Muscle of leg (tissue), 11 donors: ENCODE results near the gene HES7. TPM values are rescaled to one million over a fixed set of nuclear protein-coding genes. Genes with fewer than 3 reads are reported as not detected.

Source experiments
- DNase-seq: peaks from one replicate; pipeline ENCODE4 v3.0.0; 2013
- H3K27ac ChIP-seq: one replicate; pipeline ENCODE4 v1.5.1; 2013; ENCODE audit warnings: mild to moderate bottlenecking, low read length, control low read depth
- H3K27me3 ChIP-seq: one replicate; pipeline ENCODE4 v1.6.1; 2013; ENCODE audit warnings: low read length; ENCODE audit not compliant: control insufficient read depth, insufficient read depth
- H3K36me3 ChIP-seq: one replicate; pipeline ENCODE4 v1.6.1; 2013; ENCODE audit warnings: low read length; ENCODE audit not compliant: control insufficient read depth, insufficient read depth
- H3K4me1 ChIP-seq: one replicate; pipeline ENCODE4 v1.6.1; 2013; ENCODE audit warnings: low read length; ENCODE audit not compliant: control insufficient read depth, insufficient read depth
- H3K4me3 ChIP-seq: one replicate; pipeline ENCODE4 v1.5.1; 2013; ENCODE audit warnings: low read length, control low read depth
- H3K9me3 ChIP-seq: replicated peaks from 2 replicates; pipeline ENCODE4 v1.6.1; 2013; ENCODE audit warnings: low read depth, low read length; ENCODE audit not compliant: control insufficient read depth
- WGBS: methylation state at CpG from one replicate; pipeline ENCODE4 v1.1.5; 2013; ENCODE audit warnings: missing lambda C conversion rate; ENCODE audit not compliant: insufficient coverage; 5-methylcytosine and 5-hydroxymethylcytosine counted together
- polyA plus RNA-seq, 8 donors: library from polyadenylated mRNA; unstranded; fragments of 120-200 nt; gene quantifications; one replicate each; pipeline versions ENCODE4 v1.2.1 to v1.2.3, GENCODE V29; 2013; ENCODE audit warnings: inconsistent platforms in 1 of 8, low replicate concordance in 1 of 8; ENCODE audit not compliant: insufficient read length in 8 of 8, insufficient read depth in 1 of 8
- total RNA-seq: library from RNA; stranded (reverse); fragments of 120-200 nt; gene quantifications from one replicate; pipeline ENCODE4 v1.2.4, GENCODE V29; 2013

HES7 gene
- total and polyA plus RNA-seq, 9 donors, result 0.08 to 0.28 (median 0.15) TPM; not detected in 2

DNA sequence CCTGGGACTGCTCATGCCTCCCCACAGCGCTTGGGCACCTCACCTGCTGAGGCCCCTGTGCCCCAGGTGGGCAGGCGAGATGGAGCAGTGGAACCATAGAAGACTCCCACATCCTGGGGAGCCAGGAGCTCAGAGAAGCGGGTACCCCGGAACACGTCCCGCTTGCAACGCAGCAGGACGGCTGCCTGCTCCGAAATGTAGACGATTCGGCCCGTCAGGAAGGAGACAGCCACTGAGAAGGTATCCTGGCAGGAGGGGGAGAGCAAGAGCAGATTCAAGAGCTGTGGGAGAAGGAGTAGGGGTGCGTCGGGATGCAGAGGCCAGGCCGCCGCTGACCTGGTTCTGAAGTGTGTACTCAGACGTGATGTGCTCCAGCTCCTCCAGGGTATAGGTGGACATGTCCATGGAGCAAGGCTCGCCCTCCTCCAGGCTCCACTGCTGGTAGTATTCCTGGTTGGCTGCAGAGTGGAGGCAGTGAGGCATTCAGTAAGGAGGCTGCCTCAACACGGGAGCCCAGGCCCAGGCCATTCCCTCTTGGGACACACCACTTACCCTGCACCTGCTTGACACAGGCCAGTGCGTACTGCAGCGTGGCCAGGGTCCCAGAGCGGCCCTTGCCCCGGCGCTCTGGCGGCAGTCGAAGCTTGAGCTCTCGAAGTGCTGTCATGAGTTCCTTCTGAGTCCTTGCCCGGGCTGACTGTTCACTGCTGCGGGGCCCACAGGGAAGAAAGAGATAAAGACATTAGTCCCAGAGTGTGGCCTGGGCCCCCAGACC is 25.7 kb upstream of the HES7 start:
- H3K36me3 ChIP-seq, result peaks cover 58% of the 10 kb centered on the region
- H3K27me3 ChIP-seq, result no peaks in the 10 kb centered on the region
- peaks cover 45% of the 10 kb centered on the region for H3K4me1 ChIP-seq
- peak overlapping the region; percentile 98 for H3K27ac ChIP-seq
- 94% methylated on average over 28 of the region's 29 CpGs for WGBS
- H3K4me3 ChIP-seq, result no peak overlapping the region
- DNase-seq, result peak; percentile 30
- no peaks in the 10 kb centered on the region for H3K9me3 ChIP-seq

DNA sequence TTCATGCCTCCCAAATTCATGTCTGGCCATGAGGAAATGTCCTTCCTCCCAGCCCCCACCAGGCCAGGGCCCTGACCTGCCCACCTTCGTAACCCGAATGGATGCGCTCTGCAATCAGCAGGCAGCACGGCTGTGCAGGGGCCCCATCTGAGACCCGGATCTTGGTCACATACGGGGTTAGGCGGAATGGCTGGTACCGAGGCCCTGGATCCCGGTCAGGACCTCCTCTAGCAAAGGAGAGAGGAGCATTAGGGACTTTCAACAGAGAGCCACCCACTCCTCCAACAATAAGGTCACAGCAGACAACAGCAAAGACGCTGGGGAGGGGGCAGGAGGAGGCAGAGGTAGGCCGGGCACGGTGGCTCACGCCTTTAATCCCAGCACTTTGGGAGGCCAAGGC is 24.7 kb upstream of the HES7 start:
- no peak overlapping the region for H3K27ac ChIP-seq
- peaks cover 37% of the 10 kb centered on the region for H3K4me1 ChIP-seq
- H3K27me3 ChIP-seq, result no peaks in the 10 kb centered on the region
- no peak for DNase-seq
- no peak overlapping the region for H3K4me3 ChIP-seq
- no peaks in the 10 kb centered on the region for H3K9me3 ChIP-seq
- peaks cover 68% of the 10 kb centered on the region for H3K36me3 ChIP-seq
- WGBS, result 100% methylated on average over 3 of the region's 13 CpGs

DNA sequence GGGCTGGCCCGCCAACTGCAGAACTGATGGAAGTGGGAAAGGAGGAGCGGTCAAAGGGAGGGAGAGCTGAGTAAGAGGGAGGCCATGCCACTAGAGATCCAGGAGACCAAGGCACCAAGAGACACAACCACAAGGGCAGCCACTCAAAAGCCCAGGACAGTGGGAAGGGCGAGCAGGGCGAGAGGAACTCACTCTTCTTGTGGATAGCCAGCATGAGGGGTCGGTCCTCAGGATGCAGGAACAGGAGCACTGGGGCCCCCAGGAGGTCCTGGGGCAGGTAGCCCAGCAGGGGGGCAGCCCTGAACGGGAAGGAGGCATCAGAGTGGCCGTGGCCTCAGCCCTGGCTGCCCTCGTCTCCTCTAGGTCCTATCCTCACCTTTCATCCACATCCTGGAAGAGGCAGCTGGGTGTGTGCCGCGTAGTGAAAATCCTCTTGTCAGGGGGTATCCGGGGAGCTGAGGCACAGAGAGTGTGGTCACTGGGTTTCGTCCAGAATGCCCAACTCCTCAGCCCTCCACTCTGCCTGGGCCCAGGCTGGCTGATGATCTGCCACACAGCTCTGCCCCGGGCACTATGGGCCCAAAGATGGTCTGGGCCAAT is 24.0 kb upstream of the HES7 start:
- H3K27me3 ChIP-seq, result no peaks in the 10 kb centered on the region

DNA sequence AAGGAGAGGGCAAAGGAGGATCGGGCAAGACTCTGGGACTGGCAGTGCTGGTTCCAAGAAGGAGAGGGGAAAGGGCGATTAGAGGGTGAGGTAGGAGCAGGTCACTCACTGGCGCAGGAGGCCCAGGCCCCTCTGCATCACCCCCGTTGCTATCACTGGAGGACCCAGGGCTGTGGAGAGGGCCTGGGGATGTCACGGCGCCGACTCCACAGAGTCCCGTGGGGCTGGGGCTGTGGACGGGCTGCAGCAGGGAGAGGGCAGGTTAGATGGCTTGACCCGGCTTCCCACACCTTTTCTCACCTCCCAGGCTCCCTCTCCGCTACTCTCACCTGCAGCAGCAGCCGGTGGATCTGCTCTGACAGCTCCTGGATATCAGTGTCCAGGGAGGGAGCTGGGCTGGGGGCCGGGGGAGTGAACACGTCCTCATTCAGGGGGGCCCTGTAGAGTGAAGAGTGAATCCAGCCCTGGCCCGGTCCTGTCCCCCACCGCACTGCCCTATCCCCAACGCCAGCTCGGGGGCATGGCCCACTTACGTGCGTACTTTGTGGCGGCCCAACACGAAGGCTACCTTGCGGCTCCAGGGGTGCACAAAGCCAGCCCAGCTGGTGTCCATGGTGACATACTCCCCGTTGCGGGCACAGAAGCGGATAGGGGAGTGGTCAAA is 23.4 kb upstream of the HES7 start:
- no peak for DNase-seq
- Histone ChIP-seq H3K27me3 (no peaks in the 10 kb centered on the region), H3K36me3 (peaks cover 81% of the 10 kb centered on the region), H3K9me3 (no peaks in the 10 kb centered on the region), H3K27ac (no peak overlapping the region), H3K4me1 (peaks cover 24% of the 10 kb centered on the region), H3K4me3 (no peak overlapping the region)
- 89% methylated on average over 18 of the region's 26 CpGs for WGBS

More for the DNA sequence above, 24.0 kb upstream of the HES7 start:
- no peaks in the 10 kb centered on the region for H3K9me3 ChIP-seq
- WGBS, result 87% methylated on average over 11 of the region's 13 CpGs
- DNase-seq, result no peak
- H3K27ac ChIP-seq, result no peak overlapping the region
- H3K4me1 ChIP-seq, result peaks cover 30% of the 10 kb centered on the region
- no peak overlapping the region for H3K4me3 ChIP-seq
- H3K36me3 ChIP-seq, result peaks cover 75% of the 10 kb centered on the region

DNA sequence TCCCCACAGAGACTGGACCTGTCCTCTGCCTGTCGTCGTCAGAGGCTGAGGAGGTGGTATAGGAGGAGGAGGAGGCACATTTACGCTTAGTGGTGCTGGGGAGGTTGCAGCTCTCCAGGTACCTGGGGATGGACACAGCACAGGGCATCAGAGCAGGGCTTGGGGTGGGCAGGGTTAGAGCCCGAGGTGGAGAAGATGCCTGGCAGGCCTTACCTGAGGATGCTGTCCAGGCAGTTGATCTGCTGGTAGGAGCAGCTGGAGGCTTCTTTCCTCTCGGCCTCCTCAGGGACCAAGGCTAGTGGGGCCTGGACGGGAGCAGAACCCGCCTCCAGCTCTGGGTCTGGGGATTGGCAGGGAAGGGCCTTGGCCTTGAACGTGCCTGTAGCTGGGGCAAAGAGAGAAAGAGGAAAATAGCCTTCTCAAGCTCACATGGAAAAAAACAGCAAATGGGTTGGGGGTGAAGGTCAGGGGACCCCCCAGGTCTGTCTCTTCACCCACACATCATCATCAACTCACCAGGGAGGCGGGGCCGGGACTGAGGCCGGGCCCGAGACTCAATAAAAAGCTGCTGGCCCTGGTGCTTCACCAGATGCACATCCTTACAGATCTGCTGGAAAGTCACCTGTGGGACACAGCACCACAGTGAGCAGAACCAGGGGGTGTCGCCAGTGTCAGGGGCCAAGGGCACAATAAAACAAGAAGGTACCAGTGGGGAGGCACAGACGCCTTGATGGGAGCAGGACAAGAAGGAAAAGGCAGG is 22.7 kb upstream of the HES7 start:
- 86% methylated on average over 7 of the region's 14 CpGs for WGBS
- DNase-seq, result peak; percentile 18
- Histone ChIP-seq H3K4me3 (no peak overlapping the region), H3K27me3 (no peaks in the 10 kb centered on the region), H3K9me3 (no peaks in the 10 kb centered on the region), H3K27ac (no peak overlapping the region), H3K4me1 (peaks cover 17% of the 10 kb centered on the region), H3K36me3 (peaks cover 88% of the 10 kb centered on the region)

DNA sequence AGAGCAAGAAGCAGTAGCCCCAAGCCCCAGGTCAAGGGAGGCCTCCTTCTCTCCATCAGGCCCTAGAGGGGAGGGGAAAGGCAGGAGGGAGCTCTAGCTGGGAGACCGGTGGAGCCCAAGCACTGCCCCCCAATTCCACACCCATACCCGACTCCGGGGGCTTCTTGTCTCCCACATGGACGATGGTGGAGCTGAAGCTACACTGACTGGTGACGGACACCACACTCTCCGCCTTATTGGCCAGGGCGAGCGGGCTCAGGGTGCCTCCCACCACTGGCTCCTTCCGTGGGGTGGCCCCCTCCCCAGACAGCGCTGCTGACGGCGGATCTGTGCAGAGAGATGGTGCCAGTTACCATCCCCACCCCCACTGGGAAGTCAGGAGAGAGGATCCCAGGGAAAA is 21.9 kb upstream of the HES7 start:
- no peaks in the 10 kb centered on the region for H3K27me3 ChIP-seq
- H3K36me3 ChIP-seq, result peaks cover 96% of the 10 kb centered on the region
- peaks cover 12% of the 10 kb centered on the region for H3K4me1 ChIP-seq
- WGBS, result 89% methylated on average over 5 of the region's 12 CpGs
- no peak overlapping the region for H3K27ac ChIP-seq
- peak; percentile 24 for DNase-seq
- H3K9me3 ChIP-seq, result no peaks in the 10 kb centered on the region
- no peak overlapping the region for H3K4me3 ChIP-seq

DNA sequence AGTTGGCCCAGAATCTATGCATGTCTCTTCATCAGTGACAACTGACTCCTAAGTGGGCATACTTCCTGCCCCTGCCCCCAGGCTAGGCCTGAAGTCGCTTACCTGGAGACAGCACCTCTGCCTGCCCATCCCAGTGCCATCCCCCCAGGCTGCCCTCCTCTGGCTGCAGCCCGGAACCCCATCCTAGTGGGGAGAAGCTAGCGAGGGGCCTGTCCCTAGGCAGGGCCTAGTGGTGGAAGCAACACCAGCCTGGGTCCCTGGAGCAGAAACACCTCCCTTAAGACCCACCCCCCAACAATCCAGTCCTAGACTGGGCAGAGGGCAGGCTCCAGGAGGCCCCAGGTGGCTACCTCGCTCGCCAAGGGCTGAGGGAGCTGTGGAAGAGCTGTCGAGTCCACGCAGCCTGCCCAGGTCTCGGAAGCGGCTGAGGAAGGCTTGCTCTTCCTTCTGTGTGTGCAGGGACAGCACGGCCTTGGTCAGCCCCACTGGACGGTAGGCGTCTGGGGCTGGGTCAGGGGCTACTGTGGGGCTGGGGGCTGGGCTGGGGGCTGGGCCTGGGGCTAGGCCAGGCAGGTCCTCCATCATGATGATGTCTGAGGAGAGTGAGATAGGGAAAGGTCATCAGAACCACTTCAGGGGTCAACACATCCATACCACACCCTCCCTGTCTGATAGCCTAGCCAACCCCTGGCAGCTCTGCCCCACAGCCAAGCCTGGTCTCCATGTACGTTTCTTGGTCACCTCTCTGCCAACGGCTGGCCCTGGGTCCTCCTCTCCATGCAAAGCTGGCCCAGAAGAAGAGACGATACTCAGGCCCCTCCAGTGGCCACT is 20.7 kb upstream of the HES7 start:
- no peaks in the 10 kb centered on the region for H3K27me3 ChIP-seq
- peaks cover under 1% of the 10 kb centered on the region for H3K4me1 ChIP-seq
- no peak overlapping the region for H3K4me3 ChIP-seq
- WGBS, result 88% methylated on average over 9 of the region's 15 CpGs
- peak; percentile 34 for DNase-seq
- H3K36me3 ChIP-seq, result peaks cover 97% of the 10 kb centered on the region
- no peaks in the 10 kb centered on the region for H3K9me3 ChIP-seq
- H3K27ac ChIP-seq, result no peak overlapping the region

DNA sequence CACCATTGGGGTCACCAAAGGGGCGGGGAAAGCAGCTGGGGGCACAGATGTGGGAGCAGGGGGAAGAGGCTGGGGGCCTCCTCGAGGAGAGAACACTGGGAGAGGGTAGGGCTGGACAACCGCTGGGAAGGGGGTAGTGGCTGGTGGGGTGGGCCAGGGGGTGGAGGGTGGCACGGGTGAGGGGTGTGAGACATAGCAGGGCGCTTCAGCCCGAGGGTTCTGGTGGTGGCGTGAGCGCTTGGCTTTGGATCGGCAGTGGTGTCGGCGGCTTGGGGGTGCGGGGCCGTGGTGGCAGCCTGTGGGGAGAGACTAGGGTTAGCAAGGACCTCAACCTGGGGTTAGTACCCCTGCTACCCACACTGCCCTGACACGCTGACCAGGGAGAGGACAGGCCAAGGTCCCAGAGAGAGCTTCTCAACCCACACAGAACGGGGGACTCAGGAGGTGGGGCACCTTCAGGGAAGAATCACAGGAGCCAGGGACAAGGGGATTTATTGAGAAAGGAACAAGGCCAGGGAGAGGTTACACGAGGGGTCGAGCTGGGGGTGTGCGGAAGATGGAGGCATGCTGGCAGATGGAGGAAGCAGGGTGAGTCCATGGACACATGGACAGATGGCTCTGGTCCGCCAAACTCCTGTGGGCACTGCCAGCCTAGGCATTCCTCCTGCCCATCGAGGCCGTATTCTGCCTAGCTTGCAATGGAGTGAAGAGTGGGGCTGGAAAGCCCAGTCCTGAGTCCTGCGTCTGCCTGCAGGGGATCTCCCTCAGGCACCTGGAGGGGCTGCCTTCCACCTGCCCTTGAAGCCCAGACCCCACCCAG is 19.9 kb upstream of the HES7 start:
- Histone ChIP-seq H3K36me3 (peaks cover 89% of the 10 kb centered on the region), H3K9me3 (no peaks in the 10 kb centered on the region), H3K27me3 (no peaks in the 10 kb centered on the region), H3K4me1 (peaks cover 7% of the 10 kb centered on the region), H3K27ac (no peak overlapping the region), H3K4me3 (no peak overlapping the region)
- WGBS, result 93% methylated on average over 18 of the region's 22 CpGs
- DNase-seq, result peak; percentile 37
